ENCODE results near the gene KLHL22. TPM values are rescaled to one million over a fixed set of nuclear protein-coding genes. Genes with fewer than 3 reads are reported as not detected.

The KLHL22 gene
- total RNA-seq, 1 experiment from 2014 or later = 20.0 TPM

DNA sequence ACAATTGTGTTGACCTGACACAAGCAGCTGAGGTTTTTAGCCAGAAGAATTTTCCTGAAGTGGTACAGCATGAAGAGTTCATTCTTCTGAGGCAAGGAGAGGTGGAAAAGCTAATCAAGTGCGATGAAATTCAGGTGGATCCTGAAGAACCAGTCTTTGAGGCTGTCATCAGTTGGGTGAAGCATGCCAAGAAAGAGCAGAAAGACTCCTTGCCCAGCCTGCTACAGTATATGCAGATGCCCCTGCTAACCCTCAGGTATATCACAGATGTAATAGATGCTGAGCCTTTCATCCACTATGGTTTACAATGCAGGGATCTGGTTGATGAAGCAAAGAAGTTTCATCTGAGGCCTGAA, 45.1 kb downstream of the KLHL22 start:
- CTCF ChIA-PET = no interaction called here
- intact Hi-C loops (cut with micrococcal nuclease; ENCODE audit: unreplicated experiment) = loop anchor here (10.0 kb wide), 2 partner anchors 156 to 296 kb away; partner anchors contain the start of gene CCDC188
- Histone ChIP-seq H3K4me1 (replicated peaks; ENCODE audit: insufficient read depth) (no peaks in the 10 kb centered on the region), H4K20me1 (ENCODE audit: insufficient read depth) (no peaks in the 10 kb centered on the region; the same call in 1 of the 2 replicates), H3K79me2 (ENCODE audit: low read depth) (no peaks in the 10 kb centered on the region), H3K4me2 (no peak overlapping the region), H3K9me3 (ENCODE audit: insufficient read depth, low read depth) (no peaks in the 10 kb centered on the region), H2AFZ (no peak overlapping the region), H3K4me3 (no peak overlapping the region), H3K9me2 (ENCODE audit: insufficient read depth) (no peaks in the 10 kb centered on the region), H3K27me3 (ENCODE audit: insufficient read depth, low read depth) (no peaks in the 10 kb centered on the region), H3K27ac (no peak overlapping the region), H3K36me3 (ENCODE audit: low read depth) (no peaks in the 10 kb centered on the region), H3F3A (ENCODE audit: insufficient read depth, low read depth) (no peaks in the 10 kb centered on the region)
- DNase-seq = no peak
- TF ChIP-seq EZH2 (IDR thresholded peaks at IDR 0.05; ENCODE audit: low read depth) = no peak
- TF ChIP-seq, protein P1, sequence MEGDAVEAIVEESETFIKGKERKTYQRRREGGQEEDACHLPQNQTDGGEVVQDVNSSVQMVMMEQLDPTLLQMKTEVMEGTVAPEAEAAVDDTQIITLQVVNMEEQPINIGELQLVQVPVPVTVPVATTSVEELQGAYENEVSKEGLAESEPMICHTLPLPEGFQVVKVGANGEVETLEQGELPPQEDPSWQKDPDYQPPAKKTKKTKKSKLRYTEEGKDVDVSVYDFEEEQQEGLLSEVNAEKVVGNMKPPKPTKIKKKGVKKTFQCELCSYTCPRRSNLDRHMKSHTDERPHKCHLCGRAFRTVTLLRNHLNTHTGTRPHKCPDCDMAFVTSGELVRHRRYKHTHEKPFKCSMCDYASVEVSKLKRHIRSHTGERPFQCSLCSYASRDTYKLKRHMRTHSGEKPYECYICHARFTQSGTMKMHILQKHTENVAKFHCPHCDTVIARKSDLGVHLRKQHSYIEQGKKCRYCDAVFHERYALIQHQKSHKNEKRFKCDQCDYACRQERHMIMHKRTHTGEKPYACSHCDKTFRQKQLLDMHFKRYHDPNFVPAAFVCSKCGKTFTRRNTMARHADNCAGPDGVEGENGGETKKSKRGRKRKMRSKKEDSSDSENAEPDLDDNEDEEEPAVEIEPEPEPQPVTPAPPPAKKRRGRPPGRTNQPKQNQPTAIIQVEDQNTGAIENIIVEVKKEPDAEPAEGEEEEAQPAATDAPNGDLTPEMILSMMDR (conservative IDR thresholded peaks at IDR 0.05) = no peak
- POLR2A ChIA-PET (ENCODE audit: unreplicated experiment) = no interaction called here
- no TSS peak for BruUV-seq (replicated peaks)

DNA sequence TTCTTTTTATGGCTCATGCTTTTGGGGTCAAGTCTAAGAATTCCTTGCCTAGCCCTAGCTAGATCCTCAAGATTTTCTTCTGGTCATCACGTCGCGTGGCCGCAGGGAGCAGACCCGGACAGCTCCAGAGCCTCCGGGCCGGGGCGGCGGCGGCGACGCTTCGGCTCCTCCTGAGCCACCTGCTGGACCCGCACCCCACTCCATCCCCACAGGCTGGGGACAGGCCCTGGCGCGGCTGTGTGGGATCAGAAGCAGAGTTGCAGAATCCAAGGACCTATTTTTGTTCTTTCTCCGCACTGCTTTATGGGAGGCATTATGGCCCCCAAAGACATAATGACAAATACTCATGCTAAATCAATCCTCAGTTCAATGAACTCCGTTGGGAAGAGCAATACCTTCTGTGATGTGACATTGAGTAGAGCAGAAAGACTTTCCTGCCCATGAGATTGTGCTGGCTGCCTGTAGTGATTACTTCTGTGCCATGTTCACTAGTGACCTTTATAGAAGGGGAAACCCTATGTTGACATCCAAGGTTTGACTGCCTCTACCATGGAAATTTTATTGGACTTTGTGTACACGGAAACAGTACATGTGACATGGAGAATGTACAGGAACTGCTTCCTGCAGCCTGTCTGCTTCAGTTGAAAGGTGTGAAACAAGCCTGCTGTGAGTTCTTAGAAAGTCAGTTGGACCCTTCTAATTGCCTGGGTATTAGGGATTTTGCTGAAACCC, 45.6 kb downstream of the KLHL22 start:
- no peak overlapping the region for H3K4me2 ChIP-seq
- H3K79me2 ChIP-seq (ENCODE audit: low read depth) = no peaks in the 10 kb centered on the region
- no TSS peak for BruUV-seq (replicated peaks)
- CTCF ChIA-PET = no interaction called here
- no peak for DNase-seq
- no peak overlapping the region for H3K27ac ChIP-seq
- no peaks in the 10 kb centered on the region for H3K4me1 ChIP-seq (replicated peaks; ENCODE audit: insufficient read depth)
- no peak overlapping the region for H3K4me3 ChIP-seq
- TF ChIP-seq EZH2 (IDR thresholded peaks at IDR 0.05; ENCODE audit: low read depth) = no peak
- TF ChIP-seq, protein P1 (conservative IDR thresholded peaks at IDR 0.05) = no peak
- H4K20me1 ChIP-seq (ENCODE audit: insufficient read depth) = no peaks in the 10 kb centered on the region; the same call in 1 of the 2 replicates
- H3K9me3 ChIP-seq (ENCODE audit: insufficient read depth, low read depth) = no peaks in the 10 kb centered on the region
- no peak overlapping the region for H2AFZ ChIP-seq
- H3K9me2 ChIP-seq (ENCODE audit: insufficient read depth) = no peaks in the 10 kb centered on the region
- POLR2A ChIA-PET (ENCODE audit: unreplicated experiment) = no interaction called here
- H3K27me3 ChIP-seq (ENCODE audit: insufficient read depth, low read depth) = no peaks in the 10 kb centered on the region
- no peaks in the 10 kb centered on the region for H3K36me3 ChIP-seq (ENCODE audit: low read depth)
- intact Hi-C loops (cut with micrococcal nuclease; ENCODE audit: unreplicated experiment) = loop anchor here (10.0 kb wide), 2 partner anchors 155 to 295 kb away; partner anchors contain the start of gene CCDC188
- H3F3A ChIP-seq (ENCODE audit: insufficient read depth, low read depth) = no peaks in the 10 kb centered on the region

DNA sequence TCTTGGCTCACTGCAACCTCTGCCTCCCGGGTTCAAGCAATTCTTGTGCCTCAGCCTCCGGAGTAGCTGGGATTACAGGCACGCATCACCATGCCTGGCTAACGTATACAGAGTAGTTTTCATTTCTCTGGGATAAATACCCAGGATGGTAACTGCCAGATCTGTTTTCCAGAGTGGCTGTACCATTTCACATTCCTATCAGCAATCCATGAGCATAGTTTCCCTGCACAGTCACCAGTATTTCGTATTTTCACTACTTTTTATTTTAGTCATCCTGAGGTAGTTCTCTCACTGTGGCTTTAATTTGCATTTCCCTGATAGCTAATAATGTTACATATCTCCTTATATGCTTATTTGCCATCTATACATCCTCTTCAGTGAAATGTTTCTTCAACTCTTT, 47.0 kb downstream of the KLHL22 start:
- POLR2A ChIA-PET (ENCODE audit: unreplicated experiment) = interaction anchor here (0.7 kb wide), 1 partner anchor 12 kb away, joined by 7 read pairs; no protein-coding TSS in a partner anchor
- no TSS peak for BruUV-seq (replicated peaks)
- no peaks in the 10 kb centered on the region for H3K79me2 ChIP-seq (ENCODE audit: low read depth)
- H3K9me3 ChIP-seq (ENCODE audit: insufficient read depth, low read depth) = no peaks in the 10 kb centered on the region
- H3K4me1 ChIP-seq (replicated peaks; ENCODE audit: insufficient read depth) = no peaks in the 10 kb centered on the region
- H3K27ac ChIP-seq = no peak overlapping the region
- H2AFZ ChIP-seq = no peak overlapping the region
- H3K9me2 ChIP-seq (ENCODE audit: insufficient read depth) = no peaks in the 10 kb centered on the region
- H3K4me3 ChIP-seq = no peak overlapping the region
- H4K20me1 ChIP-seq (ENCODE audit: insufficient read depth) = no peaks in the 10 kb centered on the region; the same call in 1 of the 2 replicates
- CTCF ChIA-PET = interaction anchor here (0.7 kb wide), 1 partner anchor 68 kb away, joined by 3 read pairs; no protein-coding TSS in a partner anchor
- intact Hi-C loops (cut with micrococcal nuclease; ENCODE audit: unreplicated experiment) = no loop called here
- TF ChIP-seq, protein P1 (conservative IDR thresholded peaks at IDR 0.05) = no peak
- TF ChIP-seq EZH2 (IDR thresholded peaks at IDR 0.05; ENCODE audit: low read depth) = no peak
- no peaks in the 10 kb centered on the region for H3F3A ChIP-seq (ENCODE audit: insufficient read depth, low read depth)
- H3K27me3 ChIP-seq (ENCODE audit: insufficient read depth, low read depth) = no peaks in the 10 kb centered on the region
- DNase-seq = no peak
- H3K4me2 ChIP-seq = no peak overlapping the region
- no peaks in the 10 kb centered on the region for H3K36me3 ChIP-seq (ENCODE audit: low read depth)

Measured in PC-9 (cell line).